GM23248 (cell line): Measurements from ENCODE around the gene TM9SF3.

Experiments
- EZH2 ChIP-seq: fragments of 200-600 bp; sonication (generic); IDR thresholded peaks from 2 replicates; pipeline ENCODE4 v1.6.1; 2018; ENCODE audit warnings: antibody characterized with exemption, mild to moderate bottlenecking; ENCODE audit not compliant: insufficient read depth, poor library complexity, severe bottlenecking
- EZH2phosphoT487 ChIP-seq: fragments of 200-600 bp; sonication (generic); IDR thresholded peaks from 2 replicates; pipeline ENCODE4 v1.6.1; 2018; ENCODE audit warnings: antibody characterized with exemption, moderate library complexity, mild to moderate bottlenecking, low read depth; ENCODE audit not compliant: insufficient read depth

- no peak for TF ChIP-seq EZH2
- TF ChIP-seq EZH2phosphoT487 = no peak
These were observed 62.1 kb downstream of the TM9SF3 start for GRCh38 chr10:96524741-96525140.
